Measurements from ENCODE around the gene AFF3.
"Not testable (repeated sequence)": the region's sequence is repeated elsewhere in the genome, so short reads cannot be mapped to it uniquely, and the experiment has no call there.

Gene AFF3

GRCh38 chr2:99933491-99933890, 208.9 kb downstream of the AFF3 start:
- DNase-seq (ENCODE audit: low read depth), result not testable (repeated sequence)

GRCh38 chr2:99928470-99929053, 213.8 kb downstream of the AFF3 start:
- no peak for DNase-seq (ENCODE audit: low read depth)

- not testable (repeated sequence) for DNase-seq (ENCODE audit: low read depth)
Measured at GRCh38 chr2:99927690-99928207, 214.6 kb downstream of the AFF3 start.

- peak; percentile 27 for DNase-seq (ENCODE audit: low read depth)
Measured at GRCh38 chr2:99926986-99927385, 215.4 kb downstream of the AFF3 start.

GRCh38 chr2:99925960-99926359, 216.4 kb downstream of the AFF3 start:
- DNase-seq (ENCODE audit: low read depth), result no peak

- no peak for DNase-seq (ENCODE audit: low read depth)
Measured at GRCh38 chr2:99922664-99923063, 219.7 kb downstream of the AFF3 start.

- no peak for DNase-seq (ENCODE audit: low read depth)
Measured at GRCh38 chr2:99921903-99922302, 220.5 kb downstream of the AFF3 start.

- DNase-seq (ENCODE audit: low read depth), result no peak
Measured at GRCh38 chr2:99918389-99918788, 224.0 kb downstream of the AFF3 start.

- DNase-seq (ENCODE audit: low read depth), result no peak
Measured at GRCh38 chr2:99915108-99915675, 227.2 kb downstream of the AFF3 start.

- no peak for DNase-seq (ENCODE audit: low read depth)
Measured at GRCh38 chr2:99911736-99912135, 230.7 kb downstream of the AFF3 start.

GRCh38 chr2:99910902-99911301, 231.5 kb downstream of the AFF3 start:
- DNase-seq (ENCODE audit: low read depth), result no peak

GRCh38 chr2:99905636-99906035, 236.8 kb downstream of the AFF3 start:
- DNase-seq (ENCODE audit: low read depth), result no peak

- DNase-seq (ENCODE audit: low read depth), result no peak
Measured at GRCh38 chr2:99905025-99905424, 237.4 kb downstream of the AFF3 start.

GRCh38 chr2:99903981-99904380, 238.4 kb downstream of the AFF3 start:
- no peak for DNase-seq (ENCODE audit: low read depth)

- DNase-seq (ENCODE audit: low read depth), result no peak
Measured at GRCh38 chr2:99900556-99900955, 241.8 kb downstream of the AFF3 start.

GRCh38 chr2:99899882-99900281, 242.5 kb downstream of the AFF3 start:
- no peak for DNase-seq (ENCODE audit: low read depth)

- no peak for DNase-seq (ENCODE audit: low read depth)
Measured at GRCh38 chr2:99899058-99899855, 243.1 kb downstream of the AFF3 start.

- DNase-seq (ENCODE audit: low read depth), result no peak
Measured at GRCh38 chr2:99898336-99899048, 243.9 kb downstream of the AFF3 start.

GRCh38 chr2:99891428-99891780, 251.0 kb downstream of the AFF3 start:
- no peak for DNase-seq (ENCODE audit: low read depth)

- DNase-seq (ENCODE audit: low read depth), result no peak
Measured at GRCh38 chr2:99890568-99891427, 251.6 kb downstream of the AFF3 start.

- no peak for DNase-seq (ENCODE audit: low read depth)
Measured at GRCh38 chr2:99888617-99889016, 253.8 kb downstream of the AFF3 start.

GRCh38 chr2:99886418-99886817, 256.0 kb downstream of the AFF3 start:
- DNase-seq (ENCODE audit: low read depth), result no peak
